MCF 10A (cell line): Measurements from ENCODE around the gene CCDC177. TPM values are rescaled to one million over a fixed set of nuclear protein-coding genes. Genes with fewer than 3 reads are reported as not detected.

Source experiments
- BruUV-seq: library from RNA; stranded (reverse); fragments of 400-500 nt; replicated peaks from 2 replicates; lab custom pipeline; 2021; lab: Mats Ljungman, UMichigan
- CTCF ChIA-PET: fragments of 300-600 bp; sonication (Branson Sonifier 250); formaldehyde crosslinking; extraction: SDS; loops from one replicate; lab custom pipeline; 2021; ENCODE audit warnings: antibody characterized with exemption, inconsistent platforms; lab: Yijun Ruan, JAX
- POLR2A ChIA-PET: fragments of 300-600, 350-650 bp; sonication (Branson Sonifier 250); formaldehyde crosslinking; extraction: SDS; loops from one replicate; lab custom pipeline; 2020; ENCODE audit warnings: antibody characterized with exemption, inconsistent platforms; lab: Yijun Ruan, JAX
- DNase-seq: peaks from one replicate; pipeline ENCODE4 v3.0.0-alpha.2; 2018; ENCODE audit not compliant: unreplicated experiment
- H3K27ac Mint-ChIP-seq: one replicate; pipeline ENCODE4 v1.8.0; 2022; ENCODE audit warnings: mild to moderate bottlenecking, low read depth, mixed read lengths; ENCODE audit not compliant: unreplicated experiment
- H3K27me3 Mint-ChIP-seq: one replicate; pipeline ENCODE4 v1.8.0; 2022; ENCODE audit warnings: mixed read lengths; ENCODE audit not compliant: insufficient read depth, unreplicated experiment
- H3K36me3 Mint-ChIP-seq: one replicate; pipeline ENCODE4 v1.8.0; 2022; ENCODE audit warnings: mild to moderate bottlenecking, moderate library complexity, mixed read lengths; ENCODE audit not compliant: insufficient read depth, unreplicated experiment
- H3K4me1 Mint-ChIP-seq: one replicate; pipeline ENCODE4 v1.8.0; 2022; ENCODE audit warnings: mixed read lengths; ENCODE audit not compliant: insufficient read depth, unreplicated experiment
- H3K4me3 Mint-ChIP-seq: one replicate; pipeline ENCODE4 v1.8.0; 2022; ENCODE audit warnings: mild to moderate bottlenecking, moderate library complexity, mixed read lengths; ENCODE audit not compliant: unreplicated experiment
- H3K9me3 Mint-ChIP-seq: one replicate; pipeline ENCODE4 v1.8.0; 2022; ENCODE audit warnings: mixed read lengths; ENCODE audit not compliant: unreplicated experiment
- intact Hi-C: fragments of 100-400 bp; cut with micrococcal nuclease; formaldehyde crosslinking; loops from 2 replicates; pipeline ENCODE4 v1.14.1; 2022
- total RNA-seq: library from RNA; stranded (reverse); gene quantifications from 2 replicates; pipeline ENCODE4 v1.2.3, GENCODE V29; 2022
- TF ChIP-seq, protein P1 (sequence below): fragments of 200-600 bp; IDR thresholded peaks from one replicate; pipeline ENCODE4 v1.8.0; 2022; ENCODE audit warnings: antibody characterized with exemption, mild to moderate bottlenecking; ENCODE audit not compliant: unreplicated experiment

The CCDC177 gene
- total RNA-seq, 1 experiment from 2014 or later: not detected

DNA sequence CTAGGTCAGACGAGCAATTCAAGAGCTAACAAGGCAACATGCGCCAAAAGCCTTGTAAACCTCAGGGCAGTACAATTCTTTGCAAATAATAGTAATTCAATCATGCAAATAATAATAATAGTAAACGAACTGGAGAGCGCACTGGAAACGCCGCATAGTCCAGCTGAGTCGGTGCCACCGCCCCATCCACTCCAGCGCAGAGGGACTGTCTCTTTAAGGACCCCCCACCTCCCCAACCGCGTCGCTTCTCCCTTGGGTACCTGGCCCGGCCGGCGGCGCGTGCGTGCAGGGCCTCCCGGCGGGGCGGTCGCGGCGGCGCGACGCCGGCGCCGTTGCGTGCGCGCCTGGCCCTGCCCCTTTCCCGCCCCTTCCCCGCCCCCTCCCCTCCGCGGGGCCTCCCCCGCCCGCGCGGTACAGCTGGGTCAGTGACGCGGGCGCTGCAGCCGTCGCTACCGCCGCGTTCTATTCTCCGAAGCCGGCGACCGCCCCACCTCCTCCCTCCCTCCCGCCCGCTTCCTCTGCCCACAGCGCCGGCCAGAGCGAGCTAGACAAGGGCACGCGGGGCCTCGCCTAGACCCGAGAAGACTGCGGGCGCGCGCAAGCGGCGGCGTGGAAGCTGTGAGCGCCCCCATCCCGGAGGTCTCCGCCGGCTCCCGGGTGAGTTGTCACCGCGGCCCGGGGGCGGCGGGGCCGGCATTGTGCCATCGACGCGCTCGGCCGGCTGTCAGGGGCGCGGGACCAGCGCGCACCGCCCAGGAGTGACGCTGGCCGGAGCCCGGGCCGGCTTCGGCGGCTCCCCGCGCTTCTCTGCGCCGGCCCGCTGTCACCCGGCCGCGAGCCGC is 36.7 kb upstream of the CCDC177 start, which contains the start of gene SUSD6:
SUSD6 (plus strand) TSS at position 425 of the 842 bp plus-strand sequence. CDS start 46,997 bp downstream, outside the sequence.
- POLR2A ChIA-PET: interaction anchor here (0.6 to 4.4 kb wide), 20 partner anchors 14 to 727 kb away, joined by 3 to 63 read pairs (median 8); partner anchors contain the start of gene SRSF5
- DNase-seq: peak; percentile 90

GRCh38 chr14:69610874-69611171 is 36.2 kb upstream of the CCDC177 start:
- peak overlapping the region; percentile 91 for H3K4me3 Mint-ChIP-seq
- no peaks in the 10 kb centered on the region for H3K27me3 Mint-ChIP-seq
- H3K27ac Mint-ChIP-seq: peak overlapping the region; percentile 54
- no peaks in the 10 kb centered on the region for H3K9me3 Mint-ChIP-seq
- intact Hi-C loops: loop anchor here (1.0 kb wide), 1 partner anchor 106 kb away; no protein-coding TSS in a partner anchor
- H3K4me1 Mint-ChIP-seq: peaks cover 53% of the 10 kb centered on the region
- ChIA-PET CTCF (interaction anchor here (1.1 kb wide), 1 partner anchor 105 kb away, joined by 7 read pairs; no protein-coding TSS in a partner anchor), POLR2A (interaction anchor here (0.6 to 4.4 kb wide), 14 partner anchors 20 to 156 kb away, joined by 3 to 63 read pairs (median 10); partner anchors contain the start of gene SRSF5)
- H3K36me3 Mint-ChIP-seq: peaks cover 6% of the 10 kb centered on the region
- no peak for DNase-seq
- TF ChIP-seq, protein P1, sequence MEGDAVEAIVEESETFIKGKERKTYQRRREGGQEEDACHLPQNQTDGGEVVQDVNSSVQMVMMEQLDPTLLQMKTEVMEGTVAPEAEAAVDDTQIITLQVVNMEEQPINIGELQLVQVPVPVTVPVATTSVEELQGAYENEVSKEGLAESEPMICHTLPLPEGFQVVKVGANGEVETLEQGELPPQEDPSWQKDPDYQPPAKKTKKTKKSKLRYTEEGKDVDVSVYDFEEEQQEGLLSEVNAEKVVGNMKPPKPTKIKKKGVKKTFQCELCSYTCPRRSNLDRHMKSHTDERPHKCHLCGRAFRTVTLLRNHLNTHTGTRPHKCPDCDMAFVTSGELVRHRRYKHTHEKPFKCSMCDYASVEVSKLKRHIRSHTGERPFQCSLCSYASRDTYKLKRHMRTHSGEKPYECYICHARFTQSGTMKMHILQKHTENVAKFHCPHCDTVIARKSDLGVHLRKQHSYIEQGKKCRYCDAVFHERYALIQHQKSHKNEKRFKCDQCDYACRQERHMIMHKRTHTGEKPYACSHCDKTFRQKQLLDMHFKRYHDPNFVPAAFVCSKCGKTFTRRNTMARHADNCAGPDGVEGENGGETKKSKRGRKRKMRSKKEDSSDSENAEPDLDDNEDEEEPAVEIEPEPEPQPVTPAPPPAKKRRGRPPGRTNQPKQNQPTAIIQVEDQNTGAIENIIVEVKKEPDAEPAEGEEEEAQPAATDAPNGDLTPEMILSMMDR: no peak
- BruUV-seq: no TSS peak

More for the DNA sequence above, 36.7 kb upstream of the CCDC177 start, which contains the start of gene SUSD6:
- Mint-ChIP-seq H3K4me1 (peaks cover 53% of the 10 kb centered on the region), H3K9me3 (no peaks in the 10 kb centered on the region), H3K27me3 (no peaks in the 10 kb centered on the region), H3K36me3 (peaks cover 6% of the 10 kb centered on the region), H3K4me3 (peak within 1 kb of the TSS; percentile 91), H3K27ac (peak within 1 kb of the TSS; percentile 93)
- intact Hi-C loops: loop anchor here (1.0 kb wide), 1 partner anchor 106 kb away; no protein-coding TSS in a partner anchor
- no TSS peak for BruUV-seq
- CTCF ChIA-PET: interaction anchor here (0.6 to 1.5 kb wide), 11 partner anchors 15 to 375 kb away, joined by 3 to 10 read pairs (median 4); no protein-coding TSS in a partner anchor
- TF ChIP-seq, protein P1: no peak

DNA sequence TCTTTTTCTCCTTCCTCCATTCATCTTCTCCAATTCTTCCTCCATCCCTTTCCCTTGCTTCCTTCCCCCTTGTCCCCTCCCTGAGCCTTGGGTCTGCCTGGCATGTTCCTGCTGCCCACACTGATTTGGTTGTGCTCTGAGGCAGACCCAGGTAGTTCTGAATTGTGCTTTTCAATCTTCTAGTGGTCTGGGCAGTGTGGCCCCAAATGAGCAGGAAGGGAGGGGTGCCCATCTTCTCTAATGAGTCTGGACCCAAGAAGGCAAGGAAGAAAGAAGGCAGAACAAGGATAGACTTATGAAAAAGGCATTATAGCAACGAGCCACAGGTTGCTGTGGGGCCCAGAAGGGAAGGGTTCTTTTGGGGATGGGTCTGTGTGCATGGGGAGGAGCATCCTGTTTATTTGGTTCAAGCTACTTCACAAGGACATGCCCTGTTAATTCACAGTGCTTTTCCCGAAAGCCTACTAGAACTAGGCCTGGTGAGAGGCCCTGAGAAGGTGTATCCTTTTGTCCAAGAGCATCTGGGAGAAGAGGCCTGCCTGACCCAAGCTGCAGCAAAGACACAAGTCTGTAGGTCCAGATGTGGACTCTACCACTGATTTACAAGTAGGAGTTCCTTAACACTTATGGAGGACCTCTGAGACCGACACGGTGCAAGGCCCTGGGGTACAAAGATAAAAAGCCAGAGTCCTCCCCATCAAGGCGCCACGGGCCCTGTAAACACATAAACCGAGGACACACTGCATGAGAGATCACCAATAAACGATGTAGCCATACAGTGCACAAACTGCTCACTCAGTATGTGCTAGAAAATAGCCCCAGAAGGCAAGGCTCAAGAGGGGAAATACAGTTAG is 35.6 kb upstream of the CCDC177 start:
- CTCF ChIA-PET: interaction anchor here (0.9 to 1.1 kb wide), 2 partner anchors 26 to 106 kb away, joined by 3 to 7 read pairs; no protein-coding TSS in a partner anchor
- Mint-ChIP-seq H3K9me3 (no peaks in the 10 kb centered on the region), H3K27ac (peak overlapping the region; percentile 54), H3K36me3 (peaks cover 6% of the 10 kb centered on the region), H3K4me1 (peaks cover 50% of the 10 kb centered on the region), H3K27me3 (no peaks in the 10 kb centered on the region), H3K4me3 (peak overlapping the region; percentile 91)
- BruUV-seq: no TSS peak
- TF ChIP-seq, protein P1: no peak
- POLR2A ChIA-PET: interaction anchor here (0.6 to 4.4 kb wide), 13 partner anchors 19 to 157 kb away, joined by 3 to 63 read pairs (median 8); partner anchors contain the start of gene SRSF5
- intact Hi-C loops: no loop called here
- DNase-seq: no peak
